HEK293T (cell line): ENCODE measurements around the gene GRK1.

ENCODE experiments used
- ARNT ChIP-seq: fragments of 450-650 bp; IDR thresholded peaks from 2 replicates; pipeline ENCODE4 v1.6.1; 2017; ENCODE audit warnings: mild to moderate bottlenecking
- BHLHE40 ChIP-seq: fragments of 450-650 bp; IDR thresholded peaks from 2 replicates; pipeline ENCODE4 v1.6.1; 2016; ENCODE audit warnings: mild to moderate bottlenecking, moderate library complexity, borderline replicate concordance
- CTBP1 ChIP-seq: fragments of 450-650 bp; IDR thresholded peaks from 2 replicates; pipeline ENCODE4 v1.6.1; 2016; ENCODE audit warnings: borderline replicate concordance
- ELF4 ChIP-seq: fragments of 450-650 bp; IDR thresholded peaks from 2 replicates; pipeline ENCODE4 v1.6.1; 2017; ENCODE audit warnings: antibody characterized with exemption
- FOXA1 ChIP-seq: fragments of 450-650 bp; IDR thresholded peaks from 2 replicates; pipeline ENCODE4 v1.6.1; 2016; ENCODE audit warnings: mild to moderate bottlenecking
- FOXK2 ChIP-seq: fragments of 450-650 bp; IDR thresholded peaks from 2 replicates; pipeline ENCODE4 v1.6.1; 2016; ENCODE audit warnings: mild to moderate bottlenecking
- FOXM1 ChIP-seq: fragments of 450-650 bp; IDR thresholded peaks from 2 replicates; pipeline ENCODE4 v1.6.1; 2017; ENCODE audit warnings: mild to moderate bottlenecking, borderline replicate concordance
- LEF1 ChIP-seq: fragments of 450-650 bp; IDR thresholded peaks from 2 replicates; pipeline ENCODE4 v1.6.1; 2017; ENCODE audit warnings: mild to moderate bottlenecking, borderline replicate concordance
- SP1 ChIP-seq: fragments of 450-650 bp; IDR thresholded peaks from 2 replicates; pipeline ENCODE4 v1.6.1; 2017
- SUZ12 ChIP-seq: fragments of 450-650 bp; IDR thresholded peaks from 2 replicates; pipeline ENCODE4 v1.6.1; 2016; ENCODE audit warnings: mild to moderate bottlenecking
- TARDBP ChIP-seq: fragments of 450-650 bp; IDR thresholded peaks from 2 replicates; pipeline ENCODE4 v1.6.1; 2016
- ZNF384 ChIP-seq: fragments of 450-650 bp; IDR thresholded peaks from 2 replicates; pipeline ENCODE4 v1.6.1; 2016
- TF ChIP-seq, protein P1 (sequence below): fragments of 450-650 bp; IDR thresholded peaks from 2 replicates; pipeline ENCODE4 v1.6.1; 2016

DNA sequence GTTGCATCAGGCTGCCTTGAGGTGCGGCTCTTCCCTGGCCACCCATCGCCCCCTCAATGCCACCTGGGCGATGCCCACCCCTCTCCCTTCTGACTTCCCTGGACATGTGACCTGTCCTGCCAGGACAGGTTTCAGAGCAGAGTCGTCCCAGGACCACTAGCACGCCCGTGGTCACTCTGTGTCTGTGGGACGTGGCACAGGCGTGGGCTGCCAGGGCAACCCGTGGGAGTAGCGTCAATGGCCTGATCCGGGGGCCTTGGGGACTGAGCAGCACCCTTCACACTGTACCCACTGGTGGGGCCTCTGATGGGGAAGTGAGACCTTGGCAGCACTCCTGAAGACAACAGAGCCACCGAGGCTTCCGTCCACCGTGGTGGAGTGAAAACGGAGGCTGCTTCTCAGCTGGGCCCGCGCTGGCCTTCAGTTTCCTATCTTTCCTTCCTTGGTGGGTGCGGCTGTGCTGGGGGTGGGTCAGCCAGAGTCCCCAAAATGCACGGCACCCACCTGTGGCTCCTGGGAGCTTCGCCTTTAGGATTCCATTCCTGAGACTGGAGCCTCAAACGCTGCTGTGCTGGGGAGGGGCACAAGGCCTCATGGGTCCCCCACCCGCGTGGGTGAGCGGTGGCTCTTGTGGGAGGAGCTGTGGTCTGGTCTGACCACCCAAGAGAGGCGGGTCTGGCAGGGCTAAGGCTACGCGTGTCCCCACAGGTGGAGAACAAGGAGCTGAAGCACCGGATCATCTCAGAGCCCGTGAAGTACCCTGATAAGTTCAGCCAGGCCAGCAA lies 65.3 kb downstream of the GRK1 start:
- no peak for TF ChIP-seq SUZ12
- no peak for TF ChIP-seq ELF4
- no peak for TF ChIP-seq SP1
- TF ChIP-seq BHLHE40 = no peak
- TF ChIP-seq ZNF384 = no peak
- no peak for TF ChIP-seq FOXK2
- TF ChIP-seq, protein P1, sequence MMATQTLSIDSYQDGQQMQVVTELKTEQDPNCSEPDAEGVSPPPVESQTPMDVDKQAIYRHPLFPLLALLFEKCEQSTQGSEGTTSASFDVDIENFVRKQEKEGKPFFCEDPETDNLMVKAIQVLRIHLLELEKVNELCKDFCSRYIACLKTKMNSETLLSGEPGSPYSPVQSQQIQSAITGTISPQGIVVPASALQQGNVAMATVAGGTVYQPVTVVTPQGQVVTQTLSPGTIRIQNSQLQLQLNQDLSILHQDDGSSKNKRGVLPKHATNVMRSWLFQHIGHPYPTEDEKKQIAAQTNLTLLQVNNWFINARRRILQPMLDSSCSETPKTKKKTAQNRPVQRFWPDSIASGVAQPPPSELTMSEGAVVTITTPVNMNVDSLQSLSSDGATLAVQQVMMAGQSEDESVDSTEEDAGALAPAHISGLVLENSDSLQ = no peak
- TF ChIP-seq ARNT = no peak
- TF ChIP-seq FOXA1 = no peak
- no peak for TF ChIP-seq TARDBP
- TF ChIP-seq LEF1 = no peak
- no peak for TF ChIP-seq FOXM1
- TF ChIP-seq CTBP1 = no peak
